Measurements from ENCODE around the gene GABBR2. TPM values are rescaled to one million over a fixed set of nuclear protein-coding genes. Genes with fewer than 3 reads are reported as not detected.

The GABBR2 gene
- total and polyA plus RNA-seq, 9 of the 15 experiments (the other 6 are each of a cell fraction or from before 2014, with no cell fraction given) = 0.15 to 1.9 (median 0.32) TPM

DNA sequence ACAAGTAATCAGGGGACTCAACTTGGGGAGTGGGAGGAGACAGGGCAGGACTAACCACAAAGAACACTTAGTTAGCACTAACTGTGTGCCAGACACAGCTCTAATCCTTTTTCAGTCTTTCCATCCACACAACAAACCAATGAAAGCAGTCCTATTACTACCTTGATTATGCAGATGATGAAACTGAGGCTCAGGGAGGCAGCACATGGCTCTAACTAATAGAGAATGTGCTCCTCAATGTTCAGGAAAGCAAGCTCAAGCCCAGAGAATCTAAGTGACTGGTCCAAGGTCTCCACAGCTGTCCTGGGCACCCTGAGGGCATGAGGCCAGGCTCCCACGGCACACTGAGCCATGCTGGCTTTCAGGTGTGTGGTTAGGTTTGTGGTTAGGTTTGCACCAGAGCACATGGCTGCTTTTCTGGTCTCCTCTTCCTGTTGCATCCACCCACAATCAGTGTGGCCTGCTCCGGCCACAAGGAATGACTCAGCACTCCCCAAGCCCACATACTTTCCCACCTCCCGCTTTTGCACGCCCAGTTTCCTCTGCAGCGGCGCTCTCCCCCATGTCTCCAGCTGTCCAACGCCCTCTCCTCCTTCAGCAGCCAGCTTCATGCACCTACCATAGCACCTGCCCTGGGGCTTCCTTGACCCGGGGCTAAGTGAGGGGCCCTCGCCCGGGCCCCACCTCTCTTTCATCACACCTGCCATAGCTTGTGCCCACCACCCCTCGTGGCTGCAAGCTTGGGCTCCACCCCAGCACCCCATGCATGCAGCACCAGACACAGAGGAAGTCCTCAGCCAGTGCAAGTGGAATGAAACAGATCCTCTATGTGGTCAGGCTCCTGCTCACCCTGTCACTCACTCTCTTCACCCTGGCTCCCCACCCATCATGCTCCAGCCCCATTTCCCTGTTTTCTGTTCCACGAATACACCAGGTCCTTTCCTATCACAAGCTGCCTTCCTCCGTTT is 133.1 kb downstream of the GABBR2 start (continued):
- TF ChIP-seq, protein P1, sequence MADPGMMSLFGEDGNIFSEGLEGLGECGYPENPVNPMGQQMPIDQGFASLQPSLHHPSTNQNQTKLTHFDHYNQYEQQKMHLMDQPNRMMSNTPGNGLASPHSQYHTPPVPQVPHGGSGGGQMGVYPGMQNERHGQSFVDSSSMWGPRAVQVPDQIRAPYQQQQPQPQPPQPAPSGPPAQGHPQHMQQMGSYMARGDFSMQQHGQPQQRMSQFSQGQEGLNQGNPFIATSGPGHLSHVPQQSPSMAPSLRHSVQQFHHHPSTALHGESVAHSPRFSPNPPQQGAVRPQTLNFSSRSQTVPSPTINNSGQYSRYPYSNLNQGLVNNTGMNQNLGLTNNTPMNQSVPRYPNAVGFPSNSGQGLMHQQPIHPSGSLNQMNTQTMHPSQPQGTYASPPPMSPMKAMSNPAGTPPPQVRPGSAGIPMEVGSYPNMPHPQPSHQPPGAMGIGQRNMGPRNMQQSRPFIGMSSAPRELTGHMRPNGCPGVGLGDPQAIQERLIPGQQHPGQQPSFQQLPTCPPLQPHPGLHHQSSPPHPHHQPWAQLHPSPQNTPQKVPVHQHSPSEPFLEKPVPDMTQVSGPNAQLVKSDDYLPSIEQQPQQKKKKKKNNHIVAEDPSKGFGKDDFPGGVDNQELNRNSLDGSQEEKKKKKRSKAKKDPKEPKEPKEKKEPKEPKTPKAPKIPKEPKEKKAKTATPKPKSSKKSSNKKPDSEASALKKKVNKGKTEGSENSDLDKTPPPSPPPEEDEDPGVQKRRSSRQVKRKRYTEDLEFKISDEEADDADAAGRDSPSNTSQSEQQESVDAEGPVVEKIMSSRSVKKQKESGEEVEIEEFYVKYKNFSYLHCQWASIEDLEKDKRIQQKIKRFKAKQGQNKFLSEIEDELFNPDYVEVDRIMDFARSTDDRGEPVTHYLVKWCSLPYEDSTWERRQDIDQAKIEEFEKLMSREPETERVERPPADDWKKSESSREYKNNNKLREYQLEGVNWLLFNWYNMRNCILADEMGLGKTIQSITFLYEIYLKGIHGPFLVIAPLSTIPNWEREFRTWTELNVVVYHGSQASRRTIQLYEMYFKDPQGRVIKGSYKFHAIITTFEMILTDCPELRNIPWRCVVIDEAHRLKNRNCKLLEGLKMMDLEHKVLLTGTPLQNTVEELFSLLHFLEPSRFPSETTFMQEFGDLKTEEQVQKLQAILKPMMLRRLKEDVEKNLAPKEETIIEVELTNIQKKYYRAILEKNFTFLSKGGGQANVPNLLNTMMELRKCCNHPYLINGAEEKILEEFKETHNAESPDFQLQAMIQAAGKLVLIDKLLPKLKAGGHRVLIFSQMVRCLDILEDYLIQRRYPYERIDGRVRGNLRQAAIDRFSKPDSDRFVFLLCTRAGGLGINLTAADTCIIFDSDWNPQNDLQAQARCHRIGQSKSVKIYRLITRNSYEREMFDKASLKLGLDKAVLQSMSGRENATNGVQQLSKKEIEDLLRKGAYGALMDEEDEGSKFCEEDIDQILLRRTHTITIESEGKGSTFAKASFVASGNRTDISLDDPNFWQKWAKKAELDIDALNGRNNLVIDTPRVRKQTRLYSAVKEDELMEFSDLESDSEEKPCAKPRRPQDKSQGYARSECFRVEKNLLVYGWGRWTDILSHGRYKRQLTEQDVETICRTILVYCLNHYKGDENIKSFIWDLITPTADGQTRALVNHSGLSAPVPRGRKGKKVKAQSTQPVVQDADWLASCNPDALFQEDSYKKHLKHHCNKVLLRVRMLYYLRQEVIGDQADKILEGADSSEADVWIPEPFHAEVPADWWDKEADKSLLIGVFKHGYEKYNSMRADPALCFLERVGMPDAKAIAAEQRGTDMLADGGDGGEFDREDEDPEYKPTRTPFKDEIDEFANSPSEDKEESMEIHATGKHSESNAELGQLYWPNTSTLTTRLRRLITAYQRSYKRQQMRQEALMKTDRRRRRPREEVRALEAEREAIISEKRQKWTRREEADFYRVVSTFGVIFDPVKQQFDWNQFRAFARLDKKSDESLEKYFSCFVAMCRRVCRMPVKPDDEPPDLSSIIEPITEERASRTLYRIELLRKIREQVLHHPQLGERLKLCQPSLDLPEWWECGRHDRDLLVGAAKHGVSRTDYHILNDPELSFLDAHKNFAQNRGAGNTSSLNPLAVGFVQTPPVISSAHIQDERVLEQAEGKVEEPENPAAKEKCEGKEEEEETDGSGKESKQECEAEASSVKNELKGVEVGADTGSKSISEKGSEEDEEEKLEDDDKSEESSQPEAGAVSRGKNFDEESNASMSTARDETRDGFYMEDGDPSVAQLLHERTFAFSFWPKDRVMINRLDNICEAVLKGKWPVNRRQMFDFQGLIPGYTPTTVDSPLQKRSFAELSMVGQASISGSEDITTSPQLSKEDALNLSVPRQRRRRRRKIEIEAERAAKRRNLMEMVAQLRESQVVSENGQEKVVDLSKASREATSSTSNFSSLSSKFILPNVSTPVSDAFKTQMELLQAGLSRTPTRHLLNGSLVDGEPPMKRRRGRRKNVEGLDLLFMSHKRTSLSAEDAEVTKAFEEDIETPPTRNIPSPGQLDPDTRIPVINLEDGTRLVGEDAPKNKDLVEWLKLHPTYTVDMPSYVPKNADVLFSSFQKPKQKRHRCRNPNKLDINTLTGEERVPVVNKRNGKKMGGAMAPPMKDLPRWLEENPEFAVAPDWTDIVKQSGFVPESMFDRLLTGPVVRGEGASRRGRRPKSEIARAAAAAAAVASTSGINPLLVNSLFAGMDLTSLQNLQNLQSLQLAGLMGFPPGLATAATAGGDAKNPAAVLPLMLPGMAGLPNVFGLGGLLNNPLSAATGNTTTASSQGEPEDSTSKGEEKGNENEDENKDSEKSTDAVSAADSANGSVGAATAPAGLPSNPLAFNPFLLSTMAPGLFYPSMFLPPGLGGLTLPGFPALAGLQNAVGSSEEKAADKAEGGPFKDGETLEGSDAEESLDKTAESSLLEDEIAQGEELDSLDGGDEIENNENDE (IDR thresholded peaks at IDR 0.05; ENCODE audit: low read depth, low read length) = no peak
- TF ChIP-seq PHTF2 (CRISPR knock-in tag; IDR thresholded peaks at IDR 0.05) (no peak), TGIF2 (CRISPR knock-in tag; IDR thresholded peaks at IDR 0.05) (no peak)
- TF ChIP-seq, protein P2, sequence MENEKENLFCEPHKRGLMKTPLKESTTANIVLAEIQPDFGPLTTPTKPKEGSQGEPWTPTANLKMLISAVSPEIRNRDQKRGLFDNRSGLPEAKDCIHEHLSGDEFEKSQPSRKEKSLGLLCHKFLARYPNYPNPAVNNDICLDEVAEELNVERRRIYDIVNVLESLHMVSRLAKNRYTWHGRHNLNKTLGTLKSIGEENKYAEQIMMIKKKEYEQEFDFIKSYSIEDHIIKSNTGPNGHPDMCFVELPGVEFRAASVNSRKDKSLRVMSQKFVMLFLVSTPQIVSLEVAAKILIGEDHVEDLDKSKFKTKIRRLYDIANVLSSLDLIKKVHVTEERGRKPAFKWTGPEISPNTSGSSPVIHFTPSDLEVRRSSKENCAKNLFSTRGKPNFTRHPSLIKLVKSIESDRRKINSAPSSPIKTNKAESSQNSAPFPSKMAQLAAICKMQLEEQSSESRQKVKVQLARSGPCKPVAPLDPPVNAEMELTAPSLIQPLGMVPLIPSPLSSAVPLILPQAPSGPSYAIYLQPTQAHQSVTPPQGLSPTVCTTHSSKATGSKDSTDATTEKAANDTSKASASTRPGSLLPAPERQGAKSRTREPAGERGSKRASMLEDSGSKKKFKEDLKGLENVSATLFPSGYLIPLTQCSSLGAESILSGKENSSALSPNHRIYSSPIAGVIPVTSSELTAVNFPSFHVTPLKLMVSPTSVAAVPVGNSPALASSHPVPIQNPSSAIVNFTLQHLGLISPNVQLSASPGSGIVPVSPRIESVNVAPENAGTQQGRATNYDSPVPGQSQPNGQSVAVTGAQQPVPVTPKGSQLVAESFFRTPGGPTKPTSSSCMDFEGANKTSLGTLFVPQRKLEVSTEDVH (IDR thresholded peaks at IDR 0.05; ENCODE audit: low read depth, partially characterized antibody) = no peak
- TF ChIP-seq, protein P3, sequence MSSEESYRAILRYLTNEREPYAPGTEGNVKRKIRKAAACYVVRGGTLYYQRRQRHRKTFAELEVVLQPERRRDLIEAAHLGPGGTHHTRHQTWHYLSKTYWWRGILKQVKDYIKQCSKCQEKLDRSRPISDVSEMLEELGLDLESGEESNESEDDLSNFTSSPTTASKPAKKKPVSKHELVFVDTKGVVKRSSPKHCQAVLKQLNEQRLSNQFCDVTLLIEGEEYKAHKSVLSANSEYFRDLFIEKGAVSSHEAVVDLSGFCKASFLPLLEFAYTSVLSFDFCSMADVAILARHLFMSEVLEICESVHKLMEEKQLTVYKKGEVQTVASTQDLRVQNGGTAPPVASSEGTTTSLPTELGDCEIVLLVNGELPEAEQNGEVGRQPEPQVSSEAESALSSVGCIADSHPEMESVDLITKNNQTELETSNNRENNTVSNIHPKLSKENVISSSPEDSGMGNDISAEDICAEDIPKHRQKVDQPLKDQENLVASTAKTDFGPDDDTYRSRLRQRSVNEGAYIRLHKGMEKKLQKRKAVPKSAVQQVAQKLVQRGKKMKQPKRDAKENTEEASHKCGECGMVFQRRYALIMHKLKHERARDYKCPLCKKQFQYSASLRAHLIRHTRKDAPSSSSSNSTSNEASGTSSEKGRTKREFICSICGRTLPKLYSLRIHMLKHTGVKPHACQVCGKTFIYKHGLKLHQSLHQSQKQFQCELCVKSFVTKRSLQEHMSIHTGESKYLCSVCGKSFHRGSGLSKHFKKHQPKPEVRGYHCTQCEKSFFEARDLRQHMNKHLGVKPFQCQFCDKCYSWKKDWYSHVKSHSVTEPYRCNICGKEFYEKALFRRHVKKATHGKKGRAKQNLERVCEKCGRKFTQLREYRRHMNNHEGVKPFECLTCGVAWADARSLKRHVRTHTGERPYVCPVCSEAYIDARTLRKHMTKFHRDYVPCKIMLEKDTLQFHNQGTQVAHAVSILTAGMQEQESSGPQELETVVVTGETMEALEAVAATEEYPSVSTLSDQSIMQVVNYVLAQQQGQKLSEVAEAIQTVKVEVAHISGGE (CRISPR knock-in tag; IDR thresholded peaks at IDR 0.05) = no peak

Measured in K562 (cell line).